ENCODE measurements around the gene GNRH2. TPM values are rescaled to one million over a fixed set of nuclear protein-coding genes. Genes with fewer than 3 reads are reported as not detected.

GNRH2 gene
- total RNA-seq, 3 donors from 2014 or later = 0.46 to 3.0 (median 0.90) TPM

- Mint-ChIP-seq H3K4me3 (peak overlapping the region; percentile 66), H3K36me3 (ENCODE audit: insufficient read depth) (no peaks in the 10 kb centered on the region), H3K4me1 (ENCODE audit: low read depth) (peaks cover 19% of the 10 kb centered on the region), H3K9me3 (no peaks in the 10 kb centered on the region), H3K27me3 (ENCODE audit: low read depth) (peaks cover 23% of the 10 kb centered on the region)
- ATAC-seq = peak in 1 of 2 donors; percentile 7
- no peak for DNase-seq
Measured at GRCh38 chr20:3093861-3094361, 50.5 kb downstream of the GNRH2 start.

- Mint-ChIP-seq H3K4me3 (no peak overlapping the region), H3K36me3 (ENCODE audit: insufficient read depth) (no peaks in the 10 kb centered on the region), H3K4me1 (ENCODE audit: low read depth) (peaks cover 19% of the 10 kb centered on the region), H3K9me3 (no peaks in the 10 kb centered on the region), H3K27me3 (ENCODE audit: low read depth) (peaks cover 18% of the 10 kb centered on the region)
- no peak for ATAC-seq
- DNase-seq = no peak
Measured at GRCh38 chr20:3094848-3095629, 51.6 kb downstream of the GNRH2 start.

Other genes with a start within 250 kb of the GNRH2 start
- 1 to 10 TPM in 1 of 3 donors, under 1 TPM in 2; 0.95 to 3.8 (median 0.98) TPM for gene CPXM1, start 243.0 kb upstream of the GNRH2 start, total RNA-seq
- gene C20orf141, start 228.6 kb upstream of the GNRH2 start, total RNA-seq = not detected
- not detected for gene TMEM239, start 227.3 kb upstream of the GNRH2 start, total RNA-seq
- gene PCED1A, start 203.0 kb upstream of the GNRH2 start, total RNA-seq = 10 to 100 TPM; 12.1 to 16.8 (median 12.9) TPM
- 10 to 100 TPM; 39.9 to 42.4 (median 41.6) TPM for gene VPS16, start 202.9 kb upstream of the GNRH2 start, total RNA-seq
- 10 to 100 TPM; 28.2 to 34.5 (median 32.3) TPM for gene PTPRA, start 170.1 kb upstream of the GNRH2 start, total RNA-seq
- gene MRPS26, start 2.4 kb downstream of the GNRH2 start, total RNA-seq = 100 to 1,000 TPM; 117 to 148 (median 124) TPM
- under 1 TPM in 1 of 3 donors, not detected in 2; 0.60 TPM for gene OXT, start 28.0 kb downstream of the GNRH2 start, total RNA-seq
- not detected for gene AVP, start 41.1 kb downstream of the GNRH2 start, total RNA-seq
- 10 to 100 TPM; 27.7 to 29.9 (median 28.0) TPM for gene FASTKD5, start 116.2 kb downstream of the GNRH2 start, total RNA-seq
- 1 to 10 TPM; 4.1 to 5.7 (median 5.2) TPM for gene UBOX5, start 116.2 kb downstream of the GNRH2 start, total RNA-seq
- gene LZTS3, start 129.9 kb downstream of the GNRH2 start, total RNA-seq = 1 to 10 TPM in 1 of 3 donors, under 1 TPM in 2; 0.46 to 1.1 (median 0.61) TPM
- 10 to 100 TPM; 65.4 to 75.8 (median 68.9) TPM for gene DDRGK1, start 161.1 kb downstream of the GNRH2 start, total RNA-seq
- 100 to 1,000 TPM; 106 to 138 (median 130) TPM for gene ITPA, start 165.9 kb downstream of the GNRH2 start, total RNA-seq
- 1 to 10 TPM; 1.3 to 3.1 (median 1.4) TPM for gene SLC4A11, start 195.6 kb downstream of the GNRH2 start, total RNA-seq

All from activated T-cell treated with anti-CD3 and anti-CD28 coated beads, Interleukin-2, amount 50 U/mL, for 4 hours (primary cell).